ENCODE results near the gene MOCS3.

- no peak for TF ChIP-seq CTCF (IDR thresholded peaks at IDR 0.05; ENCODE audit: poor library complexity, severe bottlenecking)
- no peak for TF ChIP-seq REST (IDR thresholded peaks at IDR 0.05; ENCODE audit: borderline replicate concordance)
Observed at GRCh38 chr20:51012357-51012756, 53.7 kb downstream of the MOCS3 start.
